ENCODE results near the gene GUK1. TPM values are rescaled to one million over a fixed set of nuclear protein-coding genes. Genes with fewer than 3 reads are reported as not detected.
"Not testable (repeated sequence)": the region's sequence is repeated elsewhere in the genome, so short reads cannot be mapped to it uniquely, and the experiment has no call there.

GUK1 gene
- total RNA-seq, 5 donors from 2014 or later (not counting 1 experiment from before 2014, with no cell fraction given) = 201 to 318 (median 223) TPM

- no peaks in the 10 kb centered on the region for H3K27me3 ChIP-seq (replicated peaks in 1 of 2; ENCODE audit: control insufficient read depth in 2 of 2, extremely low read depth in 1 of 2, insufficient read depth in 2 of 2, low read length in 1 of 2)
- H3K27ac ChIP-seq (ENCODE audit: low read length) = no peak overlapping the region
- ChIA-PET POLR2A (no interaction called here), CTCF (no interaction called here)
- no peaks in the 10 kb centered on the region for H3K36me3 Mint-ChIP-seq
- H3K9me3 ChIP-seq = no peaks in the 10 kb centered on the region
- H3K9me3 Mint-ChIP-seq = no peaks in the 10 kb centered on the region
- no peak overlapping the region for H3K4me3 Mint-ChIP-seq
- H3K27ac Mint-ChIP-seq = no peak overlapping the region
- ATAC-seq (replicated peaks in 1 of 4) (no peak), DNase-seq (peak in 1 of 35 experiments; percentile 10)
- peaks cover 10 to 23% (median 13%) of the 10 kb centered on the region in 3 donors for H3K4me1 Mint-ChIP-seq
- 96% methylated on average over 6 of the region's 9 CpGs for WGBS (ENCODE audit: insufficient coverage)
- H3K4me3 ChIP-seq (ENCODE audit: control insufficient read depth in 1 of 2, extremely low read depth in 1 of 2, low read length in 1 of 2) = no peak overlapping the region
- no peaks in the 10 kb centered on the region for H3K27me3 Mint-ChIP-seq
- peaks cover 1 to 3% of the 10 kb centered on the region in 2 donors for H3K36me3 ChIP-seq (ENCODE audit: control insufficient read depth in 2 of 2, extremely low read depth in 1 of 2, insufficient read depth in 1 of 2, low read length in 1 of 2)
- H3K4me1 ChIP-seq (ENCODE audit: control insufficient read depth in 1 of 2, extremely low read depth in 1 of 2, insufficient read depth in 2 of 2, low read length in 2 of 2) = peaks cover 0 to 15% of the 10 kb centered on the region in 2 experiments
Observed at GRCh38 chr1:228181645-228182034, 41.6 kb downstream of the GUK1 start.

- H3K4me1 ChIP-seq (ENCODE audit: control insufficient read depth in 1 of 2, extremely low read depth in 1 of 2, insufficient read depth in 2 of 2, low read length in 2 of 2) = peaks cover 0 to 20% of the 10 kb centered on the region in 2 experiments
- Mint-ChIP-seq H3K27me3 (no peaks in the 10 kb centered on the region), H3K4me3 (no peak overlapping the region), H3K27ac (no peak overlapping the region), H3K36me3 (no peaks in the 10 kb centered on the region), H3K9me3 (no peaks in the 10 kb centered on the region), H3K4me1 (peaks cover 10 to 27% (median 16%) of the 10 kb centered on the region in 3 donors)
- POLR2A ChIA-PET = no interaction called here
- CTCF ChIA-PET = no interaction called here
- 67% methylated on average over 16 of the region's 32 CpGs for WGBS (ENCODE audit: insufficient coverage)
- no peak overlapping the region for H3K4me3 ChIP-seq (ENCODE audit: control insufficient read depth in 1 of 2, extremely low read depth in 1 of 2, low read length in 1 of 2)
- DNase-seq (peak in 2 of 35 experiments; percentile 16 to 19), ATAC-seq (replicated peaks in 1 of 4) (no peak)
- H3K36me3 ChIP-seq (ENCODE audit: control insufficient read depth in 2 of 2, extremely low read depth in 1 of 2, insufficient read depth in 1 of 2, low read length in 1 of 2) = no peaks in the 10 kb centered on the region
- H3K27me3 ChIP-seq (replicated peaks in 1 of 2; ENCODE audit: control insufficient read depth in 2 of 2, extremely low read depth in 1 of 2, insufficient read depth in 2 of 2, low read length in 1 of 2) = no peaks in the 10 kb centered on the region
- no peaks in the 10 kb centered on the region for H3K9me3 ChIP-seq
- H3K27ac ChIP-seq (ENCODE audit: low read length) = no peak overlapping the region
Observed at GRCh38 chr1:228182296-228183030, 42.4 kb downstream of the GUK1 start.

- DNase-seq (peak in 1 of 35 experiments; percentile 15), ATAC-seq (replicated peaks in 1 of 4) (no peak)
- Histone ChIP-seq H3K4me3 (ENCODE audit: control insufficient read depth in 1 of 2, extremely low read depth in 1 of 2, low read length in 1 of 2) (no peak overlapping the region), H3K36me3 (ENCODE audit: control insufficient read depth in 2 of 2, extremely low read depth in 1 of 2, insufficient read depth in 1 of 2, low read length in 1 of 2) (no peaks in the 10 kb centered on the region), H3K27ac (ENCODE audit: low read length) (no peak overlapping the region), H3K9me3 (no peaks in the 10 kb centered on the region), H3K27me3 (replicated peaks in 1 of 2; ENCODE audit: control insufficient read depth in 2 of 2, extremely low read depth in 1 of 2, insufficient read depth in 2 of 2, low read length in 1 of 2) (no peaks in the 10 kb centered on the region), H3K4me1 (ENCODE audit: control insufficient read depth in 1 of 2, extremely low read depth in 1 of 2, insufficient read depth in 2 of 2, low read length in 2 of 2) (peaks cover 0 to 20% of the 10 kb centered on the region in 2 experiments)
- Mint-ChIP-seq H3K27ac (no peak overlapping the region), H3K9me3 (no peaks in the 10 kb centered on the region), H3K4me3 (no peak overlapping the region), H3K4me1 (peaks cover 14 to 38% (median 24%) of the 10 kb centered on the region in 3 donors), H3K27me3 (no peaks in the 10 kb centered on the region), H3K36me3 (no peaks in the 10 kb centered on the region)
- 93% methylated on average over 4 of the region's 7 CpGs for WGBS (ENCODE audit: insufficient coverage)
- ChIA-PET POLR2A (no interaction called here), CTCF (interaction anchor here (0.5 to 0.6 kb wide), 2 partner anchors 14 to 17 kb away, joined by 3 to 7 read pairs; no protein-coding TSS in a partner anchor)
Observed at GRCh38 chr1:228184152-228184551, 44.1 kb downstream of the GUK1 start.

- H3K36me3 ChIP-seq (ENCODE audit: control insufficient read depth in 2 of 2, extremely low read depth in 1 of 2, insufficient read depth in 1 of 2, low read length in 1 of 2) = no peaks in the 10 kb centered on the region
- ATAC-seq (replicated peaks in 1 of 4) (peak; percentile 71 to 96 (median 90)), DNase-seq (peak in 32 of 35 experiments; percentile 21 to 80 (median 46))
- Mint-ChIP-seq H3K4me3 (peak overlapping the region in 1 of 3 donors; percentile 23), H3K9me3 (no peaks in the 10 kb centered on the region), H3K27ac (peak overlapping the region; percentile 83 to 86), H3K4me1 (peaks cover 19 to 39% (median 29%) of the 10 kb centered on the region in 3 donors), H3K36me3 (no peaks in the 10 kb centered on the region), H3K27me3 (no peaks in the 10 kb centered on the region)
- H3K4me1 ChIP-seq (ENCODE audit: control insufficient read depth in 1 of 2, extremely low read depth in 1 of 2, insufficient read depth in 2 of 2, low read length in 2 of 2) = peaks cover 0 to 20% of the 10 kb centered on the region in 2 experiments
- H3K27me3 ChIP-seq (replicated peaks in 1 of 2; ENCODE audit: control insufficient read depth in 2 of 2, extremely low read depth in 1 of 2, insufficient read depth in 2 of 2, low read length in 1 of 2) = no peaks in the 10 kb centered on the region
- ChIA-PET POLR2A (no interaction called here), CTCF (no interaction called here)
- 18% methylated on average over 6 of the region's 11 CpGs for WGBS (ENCODE audit: insufficient coverage)
- peak overlapping the region; percentile 49 for H3K27ac ChIP-seq (ENCODE audit: low read length)
- no peak overlapping the region for H3K4me3 ChIP-seq (ENCODE audit: control insufficient read depth in 1 of 2, extremely low read depth in 1 of 2, low read length in 1 of 2)
- no peaks in the 10 kb centered on the region for H3K9me3 ChIP-seq
Observed at GRCh38 chr1:228185641-228185965, 45.5 kb downstream of the GUK1 start.

GRCh38 chr1:228188249-228188648 is 48.2 kb downstream of the GUK1 start:
- H3K27me3 Mint-ChIP-seq; POLR2A ChIA-PET; H3K36me3 ChIP-seq (ENCODE audit: control insufficient read depth in 2 of 2, extremely low read depth in 1 of 2, insufficient read depth in 1 of 2, low read length in 1 of 2); H3K36me3 Mint-ChIP-seq; H3K27me3 ChIP-seq (replicated peaks in 1 of 2; ENCODE audit: control insufficient read depth in 2 of 2, extremely low read depth in 1 of 2, insufficient read depth in 2 of 2, low read length in 1 of 2); H3K27ac ChIP-seq (ENCODE audit: low read length); H3K4me3 Mint-ChIP-seq; ATAC-seq (replicated peaks in 1 of 4); DNase-seq; CTCF ChIA-PET; H3K9me3 Mint-ChIP-seq; H3K9me3 ChIP-seq; H3K4me3 ChIP-seq (ENCODE audit: control insufficient read depth in 1 of 2, extremely low read depth in 1 of 2, low read length in 1 of 2): not testable (repeated sequence)
- WGBS (ENCODE audit: insufficient coverage) = 67% methylated on average over 1 of the region's 2 CpGs
- H3K27ac Mint-ChIP-seq = peak overlapping the region in 1 of 2 donors; percentile 10
- peaks cover 19 to 38% (median 29%) of the 10 kb centered on the region in 3 donors for H3K4me1 Mint-ChIP-seq
- peaks cover 0 to 20% of the 10 kb centered on the region in 2 experiments for H3K4me1 ChIP-seq (ENCODE audit: control insufficient read depth in 1 of 2, extremely low read depth in 1 of 2, insufficient read depth in 2 of 2, low read length in 2 of 2)

- ChIA-PET POLR2A (no interaction called here), CTCF (no interaction called here)
- DNase-seq (peak in 1 of 35 experiments; percentile 10), ATAC-seq (replicated peaks in 1 of 4) (no peak)
- H3K9me3 ChIP-seq = no peaks in the 10 kb centered on the region
- H3K27ac ChIP-seq (ENCODE audit: low read length) = no peak overlapping the region
- Mint-ChIP-seq H3K27ac (no peak overlapping the region), H3K9me3 (no peaks in the 10 kb centered on the region), H3K27me3 (no peaks in the 10 kb centered on the region), H3K36me3 (peaks cover under 1% of the 10 kb centered on the region), H3K4me1 (peaks cover 19 to 36% (median 28%) of the 10 kb centered on the region in 3 donors), H3K4me3 (no peak overlapping the region)
- no peaks in the 10 kb centered on the region for H3K36me3 ChIP-seq (ENCODE audit: control insufficient read depth in 2 of 2, extremely low read depth in 1 of 2, insufficient read depth in 1 of 2, low read length in 1 of 2)
- WGBS (ENCODE audit: insufficient coverage) = 88% methylated on average over 13 of the region's 14 CpGs
- no peak overlapping the region for H3K4me3 ChIP-seq (ENCODE audit: control insufficient read depth in 1 of 2, extremely low read depth in 1 of 2, low read length in 1 of 2)
- H3K27me3 ChIP-seq (replicated peaks in 1 of 2; ENCODE audit: control insufficient read depth in 2 of 2, extremely low read depth in 1 of 2, insufficient read depth in 2 of 2, low read length in 1 of 2) = no peaks in the 10 kb centered on the region
- H3K4me1 ChIP-seq (ENCODE audit: control insufficient read depth in 1 of 2, extremely low read depth in 1 of 2, insufficient read depth in 2 of 2, low read length in 2 of 2) = peaks cover 0 to 17% of the 10 kb centered on the region in 2 experiments
Observed at GRCh38 chr1:228190182-228190581, 50.1 kb downstream of the GUK1 start.

Measured in T-cell (primary cell).